Testis (tissue), 2 donors: Measurements from ENCODE around the gene OSBPL9.

Source experiments
- CTCF ChIP-seq, 3 experiments: fragments of 450-650 bp in 2 of 3; fragments of 200-600 bp in 1 of 3; sonication (generic) in 1 of 3; IDR thresholded peaks; one replicate each; pipeline ENCODE4 v1.5.1; 2016 to 2019; ENCODE audit warnings: antibody characterized with exemption in 3 of 3, mild to moderate bottlenecking in 2 of 3, moderate library complexity in 1 of 3
- POLR2A ChIP-seq: fragments of 450-650 bp; IDR thresholded peaks from one replicate; pipeline ENCODE4 v1.6.1; 2017; ENCODE audit warnings: antibody characterized with exemption, mild to moderate bottlenecking, moderate library complexity

GRCh38 chr1:51592711-51593110 lies 24.2 kb upstream of the OSBPL9 start:
- no peak for TF ChIP-seq CTCF (IDR thresholded peaks at IDR 0.05)
- no peak for TF ChIP-seq POLR2A
